ENCODE measurements around the gene TK2. TPM values are rescaled to one million over a fixed set of nuclear protein-coding genes. Genes with fewer than 3 reads are reported as not detected.
"Not testable (repeated sequence)": the region's sequence is repeated elsewhere in the genome, so short reads cannot be mapped to it uniquely, and the experiment has no call there.

The TK2 gene
- total RNA-seq, 2 donors from 2014 or later: 28.1 to 45.9 TPM

DNA sequence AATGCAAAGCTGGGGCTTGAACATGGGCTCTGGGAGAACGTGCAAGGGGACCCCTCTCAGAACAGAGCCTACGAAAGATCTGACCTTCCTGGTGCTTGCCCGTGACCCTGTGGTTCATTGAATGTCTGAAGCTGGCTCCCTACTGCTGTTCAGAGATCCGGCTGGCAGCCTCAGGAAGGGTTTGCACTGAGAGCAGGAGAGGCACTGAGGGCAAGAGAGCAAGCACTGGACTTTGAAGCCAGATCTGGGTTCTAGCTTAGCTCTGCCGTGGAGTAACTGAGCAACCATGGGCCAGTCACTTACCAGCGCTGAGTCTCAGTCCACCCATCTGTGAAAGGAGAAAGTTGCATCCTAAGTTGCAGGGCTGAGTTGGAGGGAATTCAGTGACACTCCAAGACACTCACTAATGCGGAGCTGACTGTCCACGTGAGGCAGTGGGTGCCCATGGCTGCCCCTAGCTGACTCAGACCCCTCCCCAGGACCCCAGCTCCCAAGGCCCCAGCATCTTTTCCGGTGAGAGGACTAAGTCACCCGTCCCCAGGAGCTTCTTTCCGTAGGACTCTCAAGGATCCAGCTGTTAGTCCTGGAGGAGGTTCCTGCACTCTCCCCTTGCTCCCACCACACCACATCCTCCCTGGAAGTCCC, 81.5 kb downstream of the TK2 start:
- intact Hi-C loops (cut with DNase I): no loop called here
- no peak for DNase-seq (ENCODE audit: low spot score)
- WGBS: 90% methylated on average over 11 of the region's 11 CpGs

DNA sequence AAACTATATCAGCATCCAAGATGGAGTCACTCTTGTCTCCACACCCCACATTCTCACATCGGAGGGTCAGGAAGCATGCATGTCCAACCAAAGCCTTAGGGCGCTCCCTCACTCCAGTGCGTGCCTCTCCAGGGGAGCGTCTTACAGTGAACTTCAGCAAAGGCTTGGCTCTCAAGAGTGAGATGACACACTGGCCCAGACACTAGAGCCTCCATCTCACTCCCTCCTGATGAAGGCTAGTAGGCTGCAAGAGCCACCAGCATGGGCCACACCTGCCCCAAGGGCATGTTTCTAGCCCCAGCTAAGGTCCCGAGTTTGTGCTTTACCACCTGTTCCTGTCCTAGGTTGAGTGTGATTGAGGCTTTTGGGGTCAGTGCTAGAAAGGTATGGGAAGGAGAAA, 82.3 kb downstream of the TK2 start:
- intact Hi-C loops (cut with DNase I): no loop called here
- Histone ChIP-seq H3K4me1 (replicated peaks) (no peaks in the 10 kb centered on the region), H3K27ac (no peak overlapping the region), H3K9me3 (no peaks in the 10 kb centered on the region), H3K27me3 (replicated peaks; ENCODE audit: insufficient read depth) (no peaks in the 10 kb centered on the region), H3K36me3 (no peaks in the 10 kb centered on the region), H3K4me3 (no peak overlapping the region)
- TF ChIP-seq, protein P1, sequence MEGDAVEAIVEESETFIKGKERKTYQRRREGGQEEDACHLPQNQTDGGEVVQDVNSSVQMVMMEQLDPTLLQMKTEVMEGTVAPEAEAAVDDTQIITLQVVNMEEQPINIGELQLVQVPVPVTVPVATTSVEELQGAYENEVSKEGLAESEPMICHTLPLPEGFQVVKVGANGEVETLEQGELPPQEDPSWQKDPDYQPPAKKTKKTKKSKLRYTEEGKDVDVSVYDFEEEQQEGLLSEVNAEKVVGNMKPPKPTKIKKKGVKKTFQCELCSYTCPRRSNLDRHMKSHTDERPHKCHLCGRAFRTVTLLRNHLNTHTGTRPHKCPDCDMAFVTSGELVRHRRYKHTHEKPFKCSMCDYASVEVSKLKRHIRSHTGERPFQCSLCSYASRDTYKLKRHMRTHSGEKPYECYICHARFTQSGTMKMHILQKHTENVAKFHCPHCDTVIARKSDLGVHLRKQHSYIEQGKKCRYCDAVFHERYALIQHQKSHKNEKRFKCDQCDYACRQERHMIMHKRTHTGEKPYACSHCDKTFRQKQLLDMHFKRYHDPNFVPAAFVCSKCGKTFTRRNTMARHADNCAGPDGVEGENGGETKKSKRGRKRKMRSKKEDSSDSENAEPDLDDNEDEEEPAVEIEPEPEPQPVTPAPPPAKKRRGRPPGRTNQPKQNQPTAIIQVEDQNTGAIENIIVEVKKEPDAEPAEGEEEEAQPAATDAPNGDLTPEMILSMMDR (IDR thresholded peaks at IDR 0.05): no peak
- TF ChIP-seq POLR2AphosphoS5 (IDR thresholded peaks at IDR 0.05) (no peak), POLR2A (IDR thresholded peaks at IDR 0.05) (no peak)
- no peak for DNase-seq (ENCODE audit: low spot score)
- 93% methylated on average over 5 of the region's 5 CpGs for WGBS

More for the DNA sequence above, 81.5 kb downstream of the TK2 start:
- Histone ChIP-seq H3K36me3 (no peaks in the 10 kb centered on the region), H3K4me3 (no peak overlapping the region), H3K4me1 (replicated peaks) (no peaks in the 10 kb centered on the region), H3K27me3 (replicated peaks; ENCODE audit: insufficient read depth) (no peaks in the 10 kb centered on the region), H3K9me3 (no peaks in the 10 kb centered on the region), H3K27ac (no peak overlapping the region)
- TF ChIP-seq POLR2A (IDR thresholded peaks at IDR 0.05) (no peak), POLR2AphosphoS5 (IDR thresholded peaks at IDR 0.05) (no peak)
- TF ChIP-seq, protein P1 (IDR thresholded peaks at IDR 0.05): no peak

DNA sequence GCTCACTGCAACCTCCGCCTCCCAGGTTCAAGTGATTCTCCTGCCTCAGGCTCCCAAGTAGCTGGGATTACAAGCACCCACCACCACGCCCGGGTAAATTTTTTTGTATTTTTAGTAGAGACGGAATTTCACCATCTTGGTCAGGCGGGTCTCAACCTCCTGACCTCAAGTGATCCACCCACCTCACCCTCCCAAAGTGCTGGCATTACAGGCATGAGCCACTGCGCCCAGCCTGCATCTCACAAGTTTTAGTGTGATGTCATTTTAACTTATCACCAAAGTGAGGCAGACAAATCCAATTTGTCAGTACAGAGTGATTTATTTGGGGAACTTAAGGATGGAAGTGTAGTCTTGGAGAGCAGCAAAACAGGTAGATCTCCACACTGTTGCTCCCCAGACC, 83.3 kb downstream of the TK2 start:
- intact Hi-C loops (cut with DNase I); H3K27me3 ChIP-seq (replicated peaks; ENCODE audit: insufficient read depth); H3K9me3 ChIP-seq; H3K4me1 ChIP-seq (replicated peaks); H3K4me3 ChIP-seq; DNase-seq (ENCODE audit: low spot score); H3K27ac ChIP-seq; H3K36me3 ChIP-seq: not testable (repeated sequence)
- 94% methylated on average over 6 of the region's 6 CpGs for WGBS

DNA sequence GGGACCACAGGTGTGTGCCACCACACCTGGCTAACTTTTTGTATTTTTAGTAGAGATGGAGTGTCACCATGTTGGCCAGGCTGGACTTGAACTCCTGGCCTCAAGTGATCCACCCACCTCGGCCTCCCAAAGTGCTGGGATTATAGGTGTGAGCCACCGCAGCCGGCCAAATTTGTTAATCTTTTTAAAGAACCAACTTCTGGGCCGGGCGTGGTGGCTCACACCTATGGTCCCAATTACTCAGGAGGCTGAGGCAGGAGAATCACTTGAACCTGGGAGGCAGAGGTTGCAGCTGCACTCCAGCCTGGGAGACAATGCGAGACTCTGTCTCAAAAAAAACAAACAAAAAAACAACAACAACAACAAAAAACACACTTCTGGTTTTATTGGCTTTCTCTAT, 84.0 kb downstream of the TK2 start:
- WGBS: 94% methylated on average over 6 of the region's 6 CpGs
- DNase-seq (ENCODE audit: low spot score); intact Hi-C loops (cut with DNase I): not testable (repeated sequence)

DNA sequence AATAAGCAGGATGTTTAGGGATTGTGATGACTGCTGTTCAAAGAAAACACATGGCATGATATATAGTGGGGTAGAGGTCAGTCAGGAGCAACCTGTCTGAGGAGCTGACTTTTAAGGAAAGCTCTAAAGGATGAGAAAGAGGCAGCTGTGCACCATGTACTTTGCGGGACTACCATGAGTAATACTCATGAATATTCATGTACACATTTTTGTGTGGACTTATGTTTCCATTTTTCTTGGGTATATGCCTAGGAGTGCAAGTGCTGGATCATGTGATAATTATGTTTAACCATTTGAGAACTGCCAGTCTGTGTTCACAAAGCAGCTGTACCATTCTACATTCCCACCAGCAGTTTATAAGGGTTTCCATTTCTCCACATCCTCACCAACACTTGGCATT, 87.0 kb downstream of the TK2 start:
- no peak for DNase-seq (ENCODE audit: low spot score)
- Histone ChIP-seq H3K27me3 (replicated peaks; ENCODE audit: insufficient read depth) (peaks cover 7% of the 10 kb centered on the region), H3K4me3 (no peak overlapping the region), H3K4me1 (replicated peaks) (no peaks in the 10 kb centered on the region), H3K27ac (no peak overlapping the region), H3K9me3 (no peaks in the 10 kb centered on the region), H3K36me3 (no peaks in the 10 kb centered on the region)
- 73% methylated on average over 1 of the region's 1 CpG for WGBS
- intact Hi-C loops (cut with DNase I): no loop called here
- no peak for TF ChIP-seq POLR2AphosphoS5 (IDR thresholded peaks at IDR 0.05)
- TF ChIP-seq, protein P1 (IDR thresholded peaks at IDR 0.05): no peak
- TF ChIP-seq POLR2A (IDR thresholded peaks at IDR 0.05): no peak

More for the DNA sequence above, 84.0 kb downstream of the TK2 start:
- not testable (repeated sequence) for H3K4me1 ChIP-seq (replicated peaks); H3K4me3 ChIP-seq; H3K36me3 ChIP-seq; H3K27ac ChIP-seq; H3K9me3 ChIP-seq; H3K27me3 ChIP-seq (replicated peaks; ENCODE audit: insufficient read depth)

DNA sequence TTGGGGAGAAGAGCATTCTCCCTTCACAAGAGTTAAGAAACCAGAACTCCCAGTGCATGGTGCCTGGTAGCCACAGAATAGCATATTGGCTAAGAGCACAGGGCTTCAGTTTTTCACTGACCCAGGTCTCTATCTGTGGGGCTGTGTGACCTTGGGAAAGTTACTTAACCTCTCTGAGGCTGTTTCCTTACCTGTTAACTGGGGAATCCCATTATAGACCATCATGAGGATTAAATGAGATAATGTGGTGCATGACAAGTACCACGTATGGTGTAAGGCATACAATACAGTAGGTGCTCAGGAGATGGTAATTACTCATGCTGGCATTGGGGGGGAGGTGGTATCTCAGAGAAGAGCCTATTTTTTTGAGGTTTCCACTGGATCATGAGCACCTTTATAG, 89.2 kb downstream of the TK2 start:
- Histone ChIP-seq H3K4me3 (no peak overlapping the region), H3K36me3 (no peaks in the 10 kb centered on the region), H3K9me3 (no peaks in the 10 kb centered on the region), H3K27ac (no peak overlapping the region), H3K4me1 (replicated peaks) (no peaks in the 10 kb centered on the region), H3K27me3 (replicated peaks; ENCODE audit: insufficient read depth) (peaks cover 7% of the 10 kb centered on the region)
- TF ChIP-seq POLR2A (IDR thresholded peaks at IDR 0.05): no peak
- TF ChIP-seq, protein P1 (IDR thresholded peaks at IDR 0.05): no peak
- no peak for TF ChIP-seq POLR2AphosphoS5 (IDR thresholded peaks at IDR 0.05)
- intact Hi-C loops (cut with DNase I): no loop called here
- WGBS: 91% methylated on average over 1 of the region's 1 CpG
- DNase-seq (ENCODE audit: low spot score): no peak

Data from prostate gland (tissue), 2 donors.